ENCODE results near the gene GRPEL2. TPM values are rescaled to one million over a fixed set of nuclear protein-coding genes. Genes with fewer than 3 reads are reported as not detected.
A peak's percentile ranks its signal among the peaks of the same experiment; 100 is the strongest.
"Not testable (repeated sequence)": the region's sequence is repeated elsewhere in the genome, so short reads cannot be mapped to it uniquely, and the experiment has no call there.

Gene GRPEL2
- total RNA-seq, 1 experiment from 2014 or later = 47.3 TPM

GRCh38 chr5:149392718-149393117, 47.4 kb downstream of the GRPEL2 start:
- whole genome bisulfite sequencing (ENCODE audit: extremely low coverage, insufficient read length, low lambda C conversion rate) = no CpG with 5 or more reads among the region's 19 CpGs

GRCh38 chr5:149394996-149395395, 49.7 kb downstream of the GRPEL2 start:
- not testable (repeated sequence) for H3K9me3 Mint-ChIP-seq; DNase-seq; H3K4me2 ChIP-seq (ENCODE audit: insufficient read depth, insufficient read length, low read length)

More at GRCh38 chr5:149392718-149393117, 47.4 kb downstream of the GRPEL2 start:
- H3K36me3 Mint-ChIP-seq (ENCODE audit: insufficient read depth in 1 of 3, low read depth in 3 of 3) = no peaks in the 10 kb centered on the region; a peak in 1 of 7 replicates
- Histone ChIP-seq H3K18ac (ENCODE audit: insufficient read length, low read depth, low read length) (no peak overlapping the region), H2AK5ac (ENCODE audit: insufficient read length, low read length) (no peak overlapping the region), H3T11ph (ENCODE audit: low read length) (no peak overlapping the region), H3K27ac (ENCODE audit: insufficient read length, low read depth, low read length) (no peak overlapping the region), H2AFZ (ENCODE audit: low read length) (no peak overlapping the region), H2BK5ac (ENCODE audit: insufficient read length, low read length) (no peak overlapping the region), H3K4me2 (ENCODE audit: insufficient read depth, insufficient read length, low read length) (no peak overlapping the region), H4K5ac (ENCODE audit: insufficient read length, low read depth, low read length) (no peak overlapping the region), H4K8ac (replicated peaks; ENCODE audit: insufficient read length, low read depth, low read length) (no peak overlapping the region), H2BK20ac (ENCODE audit: low read depth, low read length, poor library complexity, severe bottlenecking) (no peak overlapping the region), H3K14ac (ENCODE audit: insufficient read depth, low read length) (no peak overlapping the region), H3K9ac (ENCODE audit: extremely low read depth, insufficient read length, low read length) (no peak overlapping the region), H2BK120ac (ENCODE audit: low read depth, low read length, poor library complexity, severe bottlenecking) (no peak overlapping the region), H3K9me3 (ENCODE audit: control insufficient read depth, low read depth, low read length) (no peaks in the 10 kb centered on the region), H3K4me1 (ENCODE audit: insufficient read depth, low read length) (no peaks in the 10 kb centered on the region), H4K91ac (ENCODE audit: insufficient read length, low read depth, low read length) (no peak overlapping the region), H3K79me1 (ENCODE audit: insufficient read depth, low read depth, low read length, poor library complexity, severe bottlenecking) (no peaks in the 10 kb centered on the region), H4K20me1 (ENCODE audit: control insufficient read depth, insufficient read depth, insufficient read length) (no peaks in the 10 kb centered on the region), H3K4ac (ENCODE audit: low read depth, low read length) (no peak overlapping the region), H3K79me2 (ENCODE audit: insufficient read depth, low read length) (no peaks in the 10 kb centered on the region), H3K23me2 (ENCODE audit: insufficient read length, low read depth, low read length, poor library complexity, severe bottlenecking) (no peaks in the 10 kb centered on the region), H2BK15ac (ENCODE audit: low read depth, low read length) (no peak overlapping the region), H3K23ac (ENCODE audit: insufficient read length, low read depth, low read length) (no peak overlapping the region), H3K56ac (ENCODE audit: insufficient read length, low read depth, low read length) (no peak overlapping the region), H2BK12ac (ENCODE audit: insufficient read length, low read depth, low read length) (no peak overlapping the region), H3K27me3 (ENCODE audit: insufficient read depth, low read length) (no peaks in the 10 kb centered on the region)
- no peaks in the 10 kb centered on the region; the same call in 1 of the 2 replicates for H3K27me3 Mint-ChIP-seq (ENCODE audit: low read depth)
- no peaks in the 10 kb centered on the region for H3K4me1 Mint-ChIP-seq
- DNase-seq = no peak
- H3K27ac Mint-ChIP-seq = 0 out of 7 replicates have a peak overlapping the region, but pooled peaks of 1 of the 3 experiments have one; percentile 40
- TF ChIP-seq CTCF (conservative IDR thresholded peaks at IDR 0.05) = no peak
- no peak overlapping the region for H3K4me3 Mint-ChIP-seq
- no peaks in the 10 kb centered on the region for H3K9me3 Mint-ChIP-seq

More at GRCh38 chr5:149394996-149395395, 49.7 kb downstream of the GRPEL2 start:
- H4K5ac ChIP-seq (ENCODE audit: insufficient read length, low read depth, low read length); H3K27ac Mint-ChIP-seq; H3T11ph ChIP-seq (ENCODE audit: low read length); H2AK5ac ChIP-seq (ENCODE audit: insufficient read length, low read length); H3K79me1 ChIP-seq (ENCODE audit: insufficient read depth, low read depth, low read length, poor library complexity, severe bottlenecking); H3K27ac ChIP-seq (ENCODE audit: insufficient read length, low read depth, low read length); H3K18ac ChIP-seq (ENCODE audit: insufficient read length, low read depth, low read length); H4K8ac ChIP-seq (replicated peaks; ENCODE audit: insufficient read length, low read depth, low read length); H3K9me3 ChIP-seq (ENCODE audit: control insufficient read depth, low read depth, low read length); H2AFZ ChIP-seq (ENCODE audit: low read length); H3K27me3 Mint-ChIP-seq (ENCODE audit: low read depth); H3K4ac ChIP-seq (ENCODE audit: low read depth, low read length); H3K4me1 Mint-ChIP-seq; H4K20me1 ChIP-seq (ENCODE audit: control insufficient read depth, insufficient read depth, insufficient read length); H2BK20ac ChIP-seq (ENCODE audit: low read depth, low read length, poor library complexity, severe bottlenecking); H2BK15ac ChIP-seq (ENCODE audit: low read depth, low read length); H4K91ac ChIP-seq (ENCODE audit: insufficient read length, low read depth, low read length); H3K23me2 ChIP-seq (ENCODE audit: insufficient read length, low read depth, low read length, poor library complexity, severe bottlenecking); H3K9ac ChIP-seq (ENCODE audit: extremely low read depth, insufficient read length, low read length); H3K4me3 Mint-ChIP-seq; H2BK120ac ChIP-seq (ENCODE audit: low read depth, low read length, poor library complexity, severe bottlenecking); H3K27me3 ChIP-seq (ENCODE audit: insufficient read depth, low read length); H2BK5ac ChIP-seq (ENCODE audit: insufficient read length, low read length); H3K14ac ChIP-seq (ENCODE audit: insufficient read depth, low read length); H3K36me3 Mint-ChIP-seq (ENCODE audit: insufficient read depth in 1 of 3, low read depth in 3 of 3); H2BK12ac ChIP-seq (ENCODE audit: insufficient read length, low read depth, low read length); H3K56ac ChIP-seq (ENCODE audit: insufficient read length, low read depth, low read length); H3K23ac ChIP-seq (ENCODE audit: insufficient read length, low read depth, low read length); H3K4me1 ChIP-seq (ENCODE audit: insufficient read depth, low read length); H3K79me2 ChIP-seq (ENCODE audit: insufficient read depth, low read length): not testable (repeated sequence)

Data from H9 (cell line).